Measurements from ENCODE around the gene CHN1. TPM values are rescaled to one million over a fixed set of nuclear protein-coding genes. Genes with fewer than 3 reads are reported as not detected.

Gene CHN1
- total and polyA plus RNA-seq, 2 of the 8 experiments (the other 6 are each of a cell fraction or from before 2014, with no cell fraction given) = 54.0 to 65.7 TPM

GRCh38 chr2:174945601-174946260 is 59.5 kb downstream of the CHN1 start:
- no peaks in the 10 kb centered on the region; the same call in 1 of the 2 replicates for H3K23me2 ChIP-seq (ENCODE audit: low read depth, low read length)
- no peaks in the 10 kb centered on the region for H3K4me1 ChIP-seq (replicated peaks in 1 of 4; ENCODE audit: control insufficient read depth in 3 of 4, insufficient read depth in 4 of 4, low read length in 3 of 4)
- H2BK12ac ChIP-seq (ENCODE audit: low read depth, low read length) = no peak overlapping the region
- no peak overlapping the region for H2BK15ac ChIP-seq (ENCODE audit: low read length)
- CTCF ChIA-PET (ENCODE audit: partially characterized antibody) = no interaction called here
- H4K20me1 ChIP-seq (replicated peaks in 1 of 2; ENCODE audit: control insufficient read depth in 1 of 2, insufficient read depth in 2 of 2, low read length in 2 of 2) = peaks cover 0 to 1% of the 10 kb centered on the region in 2 experiments
- 92% methylated on average over 3 of the region's 3 CpGs; no CpG with 5 or more reads in 1 of the 2 experiments for WGBS, 2 experiments (ENCODE audit: extremely low coverage in 1 of 2, insufficient coverage in 1 of 2, insufficient read length in 1 of 2, insufficient replicate concordance in 2 of 2, low coverage in 1 of 2, low lambda C conversion rate in 2 of 2, missing lambda C conversion rate in 1 of 2)
- H3K9ac ChIP-seq (replicated peaks in 1 of 4; ENCODE audit: extremely low read depth in 1 of 4, low read depth in 3 of 4, low read length in 3 of 4) = no peak overlapping the region
- no peak overlapping the region for H3K4me2 ChIP-seq (ENCODE audit: insufficient read depth in 1 of 2, low read depth in 2 of 2, low read length in 2 of 2)
- DNase-seq (ENCODE audit: low read depth in 1 of 2, low spot score in 2 of 2) = no peak
- H2AFZ ChIP-seq (ENCODE audit: low read length) = no peak overlapping the region
- no peak overlapping the region for H4K5ac ChIP-seq (ENCODE audit: insufficient read length, low read depth, low read length)
- H3K4me3 ChIP-seq (ENCODE audit: extremely low read depth in 1 of 4, insufficient read depth in 2 of 4, low read depth in 3 of 4, low read length in 4 of 4) = no peak overlapping the region
- H3K4ac ChIP-seq (replicated peaks; ENCODE audit: insufficient read length, low read depth, low read length) = no peak overlapping the region
- H2BK5ac ChIP-seq (ENCODE audit: low read depth, low read length) = no peak overlapping the region
- H3K79me1 ChIP-seq (ENCODE audit: low read depth, low read length) = no peaks in the 10 kb centered on the region
- no peak overlapping the region for H3K14ac ChIP-seq (ENCODE audit: insufficient read length)
- H3K36me3 ChIP-seq (ENCODE audit: control insufficient read depth in 2 of 4, insufficient read depth in 4 of 4, low read length in 3 of 4) = no peaks in the 10 kb centered on the region; a peak in 2 of 8 replicates
- no peaks in the 10 kb centered on the region for H3K27me3 ChIP-seq (replicated peaks in 1 of 4; ENCODE audit: control insufficient read depth in 3 of 4, extremely low read depth in 1 of 4, insufficient read depth in 3 of 4, low read length in 3 of 4)
- H4K91ac ChIP-seq (replicated peaks; ENCODE audit: insufficient read length, low read length) = no peak overlapping the region
- no peak overlapping the region for H2AK5ac ChIP-seq (ENCODE audit: low read depth, low read length)
- POLR2A ChIA-PET (ENCODE audit: partially characterized antibody) = no interaction called here
- H3K79me2 ChIP-seq (ENCODE audit: control insufficient read depth in 1 of 2, insufficient read depth in 2 of 2, low read length in 2 of 2) = peaks cover 0 to 5% of the 10 kb centered on the region in 2 experiments; a peak in 1 of 4 replicates
- no peak overlapping the region for H2BK20ac ChIP-seq (ENCODE audit: low read length)
- no peak overlapping the region for H4K8ac ChIP-seq (ENCODE audit: extremely low read depth, insufficient read depth, low read length)
- no peak overlapping the region for H3K56ac ChIP-seq (replicated peaks; ENCODE audit: insufficient read length, low read depth, low read length)
- H3K18ac ChIP-seq (ENCODE audit: extremely low read depth, low read length) = no peak overlapping the region
- H3K9me3 ChIP-seq (ENCODE audit: insufficient read depth in 2 of 2, low read depth in 1 of 2, low read length in 1 of 2) = no peaks in the 10 kb centered on the region
- H3K23ac ChIP-seq (ENCODE audit: insufficient read length) = no peak overlapping the region
- FAIRE-seq = no peak
- H2BK120ac ChIP-seq (replicated peaks; ENCODE audit: low read depth, low read length) = no peak overlapping the region
- H3K27ac ChIP-seq (ENCODE audit: low read depth, low read length) = no peak overlapping the region
- no peak for TF ChIP-seq EZH2 (IDR thresholded peaks at IDR 0.05; ENCODE audit: low read depth, low read length, severe bottlenecking)
- TF ChIP-seq KDM5A (IDR thresholded peaks at IDR 0.05; ENCODE audit: low read length) = no peak
- no peak for TF ChIP-seq GABPA (IDR thresholded peaks at IDR 0.05; ENCODE audit: borderline replicate concordance, insufficient read depth, low read length)
- no peak for TF ChIP-seq ZNF274 (IDR thresholded peaks at IDR 0.05; ENCODE audit: borderline replicate concordance, extremely low read depth, low read length)
- no peak for TF ChIP-seq E2F6 (IDR thresholded peaks at IDR 0.05)
- no peak for TF ChIP-seq CREB1 (IDR thresholded peaks at IDR 0.05)
- TF ChIP-seq MAFK (IDR thresholded peaks at IDR 0.05; ENCODE audit: low read depth, low read length) = no peak
- no peak for TF ChIP-seq ASH2L (IDR thresholded peaks at IDR 0.05; ENCODE audit: low read length)
- no peak for TF ChIP-seq BCL11A (IDR thresholded peaks at IDR 0.05; ENCODE audit: low read depth in 2 of 2, low read length in 2 of 2)
- no peak for TF ChIP-seq JUN (IDR thresholded peaks at IDR 0.05; ENCODE audit: low read depth, low read length)
- TF ChIP-seq RNF2 (IDR thresholded peaks at IDR 0.05; ENCODE audit: borderline replicate concordance, low read depth, low read length, missing control alignments, poor library complexity, severe bottlenecking) = no peak
- no peak for TF ChIP-seq BACH1 (IDR thresholded peaks at IDR 0.05; ENCODE audit: low read length)
- no peak for TF ChIP-seq HDAC6 (IDR thresholded peaks at IDR 0.05; ENCODE audit: low read depth, low read length)

All from H1 (cell line).